ACC112 (cell line): Measurements from ENCODE around the gene SFXN2.
"Not testable (repeated sequence)": the region's sequence is repeated elsewhere in the genome, so short reads cannot be mapped to it uniquely, and the experiment has no call there.

Experiments used
- H2AFZ ChIP-seq: fragments of 200-600 bp; sonication (generic); one replicate; pipeline ENCODE4 v1.6.0; 2017; ENCODE audit warnings: antibody characterized with exemption, low read length; ENCODE audit not compliant: unreplicated experiment
- H3K27ac ChIP-seq: fragments of 200-600 bp; sonication (generic); 2 replicates; pipeline ENCODE4 v1.5.1; 2014; ENCODE audit warnings: low read depth, mild to moderate bottlenecking, antibody characterized with exemption, low read length, moderate library complexity
- H3K27me3 ChIP-seq: fragments of 200-600 bp; sonication (generic); 2 replicates; pipeline ENCODE4 v1.6.1; 2014; ENCODE audit warnings: mild to moderate bottlenecking, antibody characterized with exemption, low read length, moderate library complexity, mixed read lengths; ENCODE audit not compliant: insufficient read depth
- H3K36me3 ChIP-seq: fragments of 200-600 bp; sonication (generic); 2 replicates; pipeline ENCODE4 v1.6.1; 2016; ENCODE audit warnings: mild to moderate bottlenecking, antibody characterized with exemption, low read length, moderate library complexity, mixed read lengths; ENCODE audit not compliant: insufficient read depth
- H3K4me1 ChIP-seq: fragments of 200-600 bp; sonication (generic); one replicate; pipeline ENCODE4 v1.6.1; 2016; ENCODE audit warnings: low read length, mixed read lengths; ENCODE audit not compliant: insufficient read depth, unreplicated experiment, control insufficient read depth
- H3K4me3 ChIP-seq: fragments of 200-600 bp; sonication (generic); 2 replicates; pipeline ENCODE4 v1.5.1; 2014; ENCODE audit warnings: mild to moderate bottlenecking, low read depth, low read length
- H3K79me2 ChIP-seq: fragments of 200-600 bp; sonication (generic); one replicate; pipeline ENCODE4 v1.6.0; 2016; ENCODE audit warnings: low read length; ENCODE audit not compliant: control insufficient read depth, unreplicated experiment, insufficient read depth

Gene SFXN2

GRCh38 chr10:102757323-102757722 lies 42.9 kb downstream of the SFXN2 start:
- Histone ChIP-seq H2AFZ (no peak overlapping the region), H3K27me3 (no peaks in the 10 kb centered on the region), H3K4me3 (no peak overlapping the region), H3K27ac (no peak overlapping the region), H3K79me2 (peaks cover 46% of the 10 kb centered on the region), H3K36me3 (no peaks in the 10 kb centered on the region), H3K4me1 (peaks cover 23% of the 10 kb centered on the region)

- Histone ChIP-seq H3K79me2 (peaks cover 39% of the 10 kb centered on the region), H2AFZ (no peak overlapping the region), H3K36me3 (no peaks in the 10 kb centered on the region), H3K4me1 (peaks cover 21% of the 10 kb centered on the region), H3K27me3 (no peaks in the 10 kb centered on the region), H3K4me3 (no peak overlapping the region), H3K27ac (no peak overlapping the region)
Measured at GRCh38 chr10:102758240-102758932, 44.0 kb downstream of the SFXN2 start.

GRCh38 chr10:102758933-102759262 lies 44.5 kb downstream of the SFXN2 start:
- not testable (repeated sequence) for H3K27me3 ChIP-seq, H2AFZ ChIP-seq, H3K27ac ChIP-seq, H3K36me3 ChIP-seq, H3K4me3 ChIP-seq
- Histone ChIP-seq H3K4me1 (peaks cover 18% of the 10 kb centered on the region), H3K79me2 (peaks cover 35% of the 10 kb centered on the region)

GRCh38 chr10:102759497-102760210 lies 45.2 kb downstream of the SFXN2 start:
- Histone ChIP-seq H3K27ac (no peak overlapping the region), H2AFZ (no peak overlapping the region), H3K4me1 (peaks cover 14% of the 10 kb centered on the region), H3K4me3 (no peak overlapping the region), H3K27me3 (no peaks in the 10 kb centered on the region), H3K36me3 (no peaks in the 10 kb centered on the region), H3K79me2 (peaks cover 32% of the 10 kb centered on the region)

GRCh38 chr10:102761981-102762380 lies 47.5 kb downstream of the SFXN2 start:
- H3K4me1 ChIP-seq: peaks cover 19% of the 10 kb centered on the region
- H3K27ac ChIP-seq: no peak overlapping the region
- H3K79me2 ChIP-seq: peaks cover 30% of the 10 kb centered on the region
- no peak overlapping the region for H3K4me3 ChIP-seq
- no peak overlapping the region for H2AFZ ChIP-seq
- no peaks in the 10 kb centered on the region for H3K27me3 ChIP-seq
- H3K36me3 ChIP-seq: no peaks in the 10 kb centered on the region

GRCh38 chr10:102762401-102763015 lies 48.1 kb downstream of the SFXN2 start:
- no peaks in the 10 kb centered on the region for H3K36me3 ChIP-seq
- H3K79me2 ChIP-seq: peaks cover 26% of the 10 kb centered on the region
- no peaks in the 10 kb centered on the region for H3K27me3 ChIP-seq
- peaks cover 24% of the 10 kb centered on the region for H3K4me1 ChIP-seq
- no peak overlapping the region for H3K4me3 ChIP-seq
- H3K27ac ChIP-seq: no peak overlapping the region
- H2AFZ ChIP-seq: no peak overlapping the region

- Histone ChIP-seq H2AFZ (no peak overlapping the region), H3K36me3 (no peaks in the 10 kb centered on the region), H3K27me3 (no peaks in the 10 kb centered on the region), H3K4me3 (no peak overlapping the region), H3K4me1 (peaks cover 24% of the 10 kb centered on the region), H3K27ac (no peak overlapping the region), H3K79me2 (peaks cover 24% of the 10 kb centered on the region)
Measured at GRCh38 chr10:102763037-102763607, 48.7 kb downstream of the SFXN2 start.

- Histone ChIP-seq H3K36me3 (no peaks in the 10 kb centered on the region), H3K4me1 (peaks cover 24% of the 10 kb centered on the region), H3K79me2 (peaks cover 22% of the 10 kb centered on the region), H3K27ac (no peak overlapping the region), H2AFZ (no peak overlapping the region), H3K4me3 (no peak overlapping the region), H3K27me3 (no peaks in the 10 kb centered on the region)
Measured at GRCh38 chr10:102764470-102765161, 50.2 kb downstream of the SFXN2 start.

GRCh38 chr10:102765336-102765735 lies 50.9 kb downstream of the SFXN2 start:
- Histone ChIP-seq H3K27me3 (no peaks in the 10 kb centered on the region), H3K36me3 (no peaks in the 10 kb centered on the region), H3K27ac (no peak overlapping the region), H2AFZ (no peak overlapping the region), H3K4me3 (no peak overlapping the region), H3K4me1 (peaks cover 24% of the 10 kb centered on the region), H3K79me2 (peaks cover 22% of the 10 kb centered on the region)

- H2AFZ ChIP-seq: no peak overlapping the region
- no peaks in the 10 kb centered on the region for H3K36me3 ChIP-seq
- H3K27me3 ChIP-seq: no peaks in the 10 kb centered on the region
- peaks cover 16% of the 10 kb centered on the region for H3K79me2 ChIP-seq
- H3K27ac ChIP-seq: no peak overlapping the region
- H3K4me3 ChIP-seq: no peak overlapping the region
- H3K4me1 ChIP-seq: peaks cover 18% of the 10 kb centered on the region
Measured at GRCh38 chr10:102767428-102768160, 53.2 kb downstream of the SFXN2 start.
